Parathyroid adenoma (tissue), 2 donors: ENCODE measurements around the gene PLCXD3.

Experiments
- H2AFZ ChIP-seq: fragments of 300-600 bp; sonication (generic); one replicate; pipeline ENCODE4 v1.7.0; 2017; ENCODE audit warnings: antibody characterized with exemption, mild to moderate bottlenecking
- H3K27ac ChIP-seq: fragments of 300-600 bp; sonication (generic); one replicate; pipeline ENCODE4 v1.7.0; 2017
- H3K27me3 ChIP-seq: fragments of 300-600 bp; sonication (generic); one replicate; pipeline ENCODE4 v1.7.0; 2017; ENCODE audit warnings: low read length; ENCODE audit not compliant: control insufficient read depth, insufficient read depth
- H3K36me3 ChIP-seq: fragments of 300-600 bp; sonication (generic); one replicate; pipeline ENCODE4 v1.7.0; 2017; ENCODE audit warnings: low read length; ENCODE audit not compliant: control insufficient read depth, insufficient read depth
- H3K4me1 ChIP-seq: fragments of 300-600 bp; sonication (generic); one replicate; pipeline ENCODE4 v1.7.0; 2017; ENCODE audit warnings: control low read depth
- H3K4me2 ChIP-seq: fragments of 300-600 bp; sonication (generic); one replicate; pipeline ENCODE4 v1.7.0; 2017; ENCODE audit warnings: low read length
- H3K4me3 ChIP-seq: fragments of 300-600 bp; sonication (generic); one replicate; pipeline ENCODE4 v1.7.0; 2017; ENCODE audit warnings: low read depth, low read length
- H3K79me2 ChIP-seq: fragments of 300-600 bp; sonication (generic); one replicate; pipeline ENCODE4 v1.7.0; 2017; ENCODE audit warnings: control low read depth
- H3K9ac ChIP-seq: fragments of 300-600 bp; sonication (generic); one replicate; pipeline ENCODE4 v1.7.0; 2017; ENCODE audit warnings: mild to moderate bottlenecking
- H3K9me3 ChIP-seq: fragments of 300-600 bp; sonication (generic); one replicate; pipeline ENCODE4 v1.7.0; 2017; ENCODE audit warnings: low read length; ENCODE audit not compliant: control insufficient read depth
- CTCF ChIP-seq: fragments of 300-600 bp; sonication (generic); IDR thresholded peaks from one replicate; pipeline ENCODE4 v1.7.0; 2017; ENCODE audit warnings: antibody characterized with exemption, mild to moderate bottlenecking
- donor health status: primary hyperparathyroidism.

Gene PLCXD3

GRCh38 chr5:41338136-41338675 lies 172.2 kb downstream of the PLCXD3 start:
- H3K27me3 ChIP-seq = no peaks in the 10 kb centered on the region
- H3K4me1 ChIP-seq = no peaks in the 10 kb centered on the region

DNA sequence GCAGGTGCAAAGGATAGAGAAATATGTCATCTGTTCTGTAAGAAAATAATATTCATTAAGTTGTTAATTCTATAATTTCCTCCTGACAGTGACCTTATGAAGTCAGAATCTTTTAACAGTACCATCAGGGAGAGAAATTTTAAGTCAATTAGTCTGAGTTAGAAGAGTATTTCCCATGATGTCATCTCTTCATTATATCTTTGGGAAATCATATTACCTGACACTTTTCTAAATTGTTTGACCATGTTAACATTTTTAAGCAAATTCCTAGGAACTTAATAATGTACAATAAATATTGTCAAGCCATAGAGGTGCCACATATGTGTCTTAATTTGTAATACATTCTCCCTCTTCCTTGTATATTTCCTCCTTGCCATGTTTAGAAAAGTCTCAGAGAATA lies 172.7 kb downstream of the PLCXD3 start:
- no peaks in the 10 kb centered on the region for H3K9me3 ChIP-seq
- H3K4me2 ChIP-seq = no peak overlapping the region
- TF ChIP-seq CTCF = no peak
- H3K27me3 ChIP-seq = no peaks in the 10 kb centered on the region
- no peak overlapping the region for H3K27ac ChIP-seq
- H3K36me3 ChIP-seq = no peaks in the 10 kb centered on the region
- H3K79me2 ChIP-seq = no peaks in the 10 kb centered on the region
- no peak overlapping the region for H3K9ac ChIP-seq
- H3K4me1 ChIP-seq = no peaks in the 10 kb centered on the region
- no peak overlapping the region for H3K4me3 ChIP-seq
- no peak overlapping the region for H2AFZ ChIP-seq

More at GRCh38 chr5:41338136-41338675, 172.2 kb downstream of the PLCXD3 start:
- Histone ChIP-seq H3K27ac (no peak overlapping the region), H3K9ac (no peak overlapping the region), H2AFZ (no peak overlapping the region), H3K9me3 (no peaks in the 10 kb centered on the region), H3K36me3 (no peaks in the 10 kb centered on the region), H3K4me3 (no peak overlapping the region), H3K79me2 (no peaks in the 10 kb centered on the region), H3K4me2 (no peak overlapping the region)
- no peak for TF ChIP-seq CTCF

DNA sequence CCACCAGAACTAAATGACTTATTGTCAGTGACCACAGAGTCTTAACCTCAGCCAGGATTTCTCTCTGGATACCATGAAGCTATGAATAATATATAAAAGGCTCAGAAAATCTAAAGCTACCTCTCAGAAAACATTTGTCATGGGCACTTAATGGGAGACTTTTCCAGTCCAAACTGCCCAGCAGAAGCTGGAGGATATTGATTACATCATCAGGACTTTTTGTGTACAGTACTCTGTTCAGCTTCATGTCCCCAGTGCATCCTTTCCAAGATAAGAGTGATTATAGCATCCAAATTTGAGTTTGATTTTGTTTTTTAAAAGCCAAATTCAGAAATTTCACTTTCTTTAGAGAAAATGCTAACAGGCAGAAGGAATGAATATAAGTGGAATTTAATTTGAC lies 173.2 kb downstream of the PLCXD3 start:
- H3K4me2 ChIP-seq = no peak overlapping the region
- no peaks in the 10 kb centered on the region for H3K4me1 ChIP-seq
- no peak overlapping the region for H3K9ac ChIP-seq
- no peak overlapping the region for H3K27ac ChIP-seq
- H3K9me3 ChIP-seq = no peaks in the 10 kb centered on the region
- no peaks in the 10 kb centered on the region for H3K79me2 ChIP-seq
- H2AFZ ChIP-seq = no peak overlapping the region
- H3K27me3 ChIP-seq = no peaks in the 10 kb centered on the region
- H3K36me3 ChIP-seq = no peaks in the 10 kb centered on the region
- H3K4me3 ChIP-seq = no peak overlapping the region
- TF ChIP-seq CTCF = no peak

- Histone ChIP-seq H2AFZ (no peak overlapping the region), H3K27ac (no peak overlapping the region), H3K4me1 (no peaks in the 10 kb centered on the region), H3K9me3 (no peaks in the 10 kb centered on the region), H3K9ac (no peak overlapping the region), H3K36me3 (no peaks in the 10 kb centered on the region), H3K4me3 (no peak overlapping the region), H3K27me3 (no peaks in the 10 kb centered on the region), H3K4me2 (no peak overlapping the region), H3K79me2 (no peaks in the 10 kb centered on the region)
- no peak for TF ChIP-seq CTCF
Measured at GRCh38 chr5:41336471-41336870, 173.9 kb downstream of the PLCXD3 start.

DNA sequence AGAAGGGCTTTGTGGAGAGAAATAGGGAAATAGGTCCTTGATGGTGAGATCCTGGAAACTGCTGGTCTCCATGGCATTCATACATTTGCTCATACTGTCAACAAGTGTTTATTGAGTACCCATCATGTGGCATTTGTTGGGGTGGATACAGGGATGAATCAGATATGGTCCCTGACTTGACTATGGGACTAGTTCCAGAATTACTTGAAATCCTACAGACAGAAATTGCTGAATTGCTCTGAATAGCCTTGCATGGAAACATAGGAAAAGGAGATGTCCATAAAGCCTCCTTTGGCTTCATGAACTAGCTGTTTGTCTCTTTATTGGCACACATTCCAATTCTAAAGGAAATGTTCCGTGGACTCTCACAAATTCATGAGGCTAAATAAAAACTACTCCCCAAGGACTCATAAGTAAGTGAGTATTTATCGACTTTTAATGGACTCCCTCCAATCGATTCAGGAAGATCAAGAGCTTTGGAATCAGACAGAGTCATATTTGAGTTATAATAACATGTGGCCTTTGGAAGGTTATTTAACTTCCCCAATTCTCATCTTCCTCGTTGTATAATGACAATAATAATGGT lies 174.7 kb downstream of the PLCXD3 start:
- Histone ChIP-seq H3K9me3 (no peaks in the 10 kb centered on the region), H3K27ac (no peak overlapping the region), H3K4me1 (no peaks in the 10 kb centered on the region)

More for the DNA sequence above, 174.7 kb downstream of the PLCXD3 start:
- no peak overlapping the region for H3K9ac ChIP-seq
- no peak overlapping the region for H2AFZ ChIP-seq
- H3K27me3 ChIP-seq = no peaks in the 10 kb centered on the region
- H3K36me3 ChIP-seq = no peaks in the 10 kb centered on the region
- no peak for TF ChIP-seq CTCF
- H3K4me2 ChIP-seq = no peak overlapping the region
- no peaks in the 10 kb centered on the region for H3K79me2 ChIP-seq
- no peak overlapping the region for H3K4me3 ChIP-seq
